H1 (cell line): ENCODE data around the gene CARD11.

ENCODE experiments used
- ATF2 ChIP-seq: IDR thresholded peaks from 2 replicates; pipeline ENCODE4 v1.6.1; 2012; ENCODE audit warnings: low read length, inconsistent platforms
- BACH1 ChIP-seq: IDR thresholded peaks from 2 replicates; pipeline ENCODE4 v1.6.1; 2012; ENCODE audit warnings: low read length, improper control_type of control experiment
- BRCA1 ChIP-seq: IDR thresholded peaks from 2 replicates; pipeline ENCODE4 v1.6.1; 2012; ENCODE audit warnings: low read depth, low read length, improper control_type of control experiment
- CTCF ChIP-seq, 3 experiments: IDR thresholded peaks; 1 replicate in 2 of 3; 2 replicates in 1 of 3; pipeline versions ENCODE4 v1.5.1 to v1.6.1; 2011; ENCODE audit warnings: low read length in 3 of 3, mild to moderate bottlenecking in 3 of 3, inconsistent platforms in 2 of 3, low read depth in 1 of 3, moderate library complexity in 1 of 3; ENCODE audit not compliant: insufficient read depth in 1 of 3; ENCODE audit errors: control extremely low read depth in 1 of 3
- GABPA ChIP-seq: IDR thresholded peaks from 2 replicates; pipeline ENCODE4 v1.6.1; 2011; ENCODE audit warnings: mild to moderate bottlenecking, low read length, moderate library complexity, borderline replicate concordance; ENCODE audit not compliant: insufficient read depth
- GTF2F1 ChIP-seq: IDR thresholded peaks from 2 replicates; pipeline ENCODE4 v1.6.1; 2012; ENCODE audit warnings: low read depth, low read length, improper control_type of control experiment, borderline replicate concordance
- NRF1 ChIP-seq: IDR thresholded peaks from 2 replicates; pipeline ENCODE4 v1.6.1; 2011; ENCODE audit warnings: mild to moderate bottlenecking, low read depth, low read length, improper control_type of control experiment
- PHF8 ChIP-seq: fragments of 200-600 bp; sonication (generic); conservative IDR thresholded peaks from 2 replicates; pipeline ENCODE4 v1.7.1; 2012; ENCODE audit warnings: low read depth, mild to moderate bottlenecking, inconsistent platforms, low read length, moderate library complexity
- POLR2A ChIP-seq, 2 experiments: IDR thresholded peaks; 1 replicate in 1 of 2; 2 replicates in 1 of 2; pipeline ENCODE4 v1.6.1; 2011; ENCODE audit warnings: low read depth in 2 of 2, low read length in 2 of 2, mild to moderate bottlenecking in 2 of 2; ENCODE audit errors: control extremely low read depth in 1 of 2
- POLR2AphosphoS5 ChIP-seq: IDR thresholded peaks from 2 replicates; pipeline ENCODE4 v1.6.1; 2011; ENCODE audit warnings: low read depth, low read length
- RAD21 ChIP-seq, 2 experiments: IDR thresholded peaks in 1 of 2; conservative IDR thresholded peaks in 1 of 2; 2 replicates each; pipeline ENCODE4 v1.6.1; 2011; ENCODE audit warnings: low read depth in 2 of 2, low read length in 2 of 2, improper control_type of control experiment in 1 of 2, inconsistent platforms in 1 of 2, mild to moderate bottlenecking in 1 of 2, moderate library complexity in 1 of 2
- RXRA ChIP-seq: IDR thresholded peaks from 2 replicates; pipeline ENCODE4 v1.6.1; 2011; ENCODE audit warnings: low read depth, mild to moderate bottlenecking, low read length, moderate library complexity; ENCODE audit not compliant: insufficient read depth
- SIN3A ChIP-seq, 2 experiments: IDR thresholded peaks in 1 of 2; conservative IDR thresholded peaks in 1 of 2; 2 replicates each; pipeline ENCODE4 v1.6.1; 2011 to 2012; ENCODE audit warnings: low read length in 2 of 2, improper control_type of control experiment in 1 of 2, low read depth in 1 of 2, mild to moderate bottlenecking in 1 of 2
- TAF1 ChIP-seq: IDR thresholded peaks from 2 replicates; pipeline ENCODE4 v1.6.1; 2011; ENCODE audit warnings: mild to moderate bottlenecking, low read depth, low read length

- TF ChIP-seq ATF2, result no peak
- no peak for TF ChIP-seq TAF1
- no peak for TF ChIP-seq POLR2AphosphoS5
- TF ChIP-seq CTCF (IDR thresholded peaks at IDR 0.05; ENCODE audit: control extremely low read depth in 1 of 3, insufficient read depth in 1 of 3, low read depth in 1 of 3, low read length in 3 of 3), result no peak
- TF ChIP-seq GTF2F1, result no peak
- no peak for TF ChIP-seq BRCA1
- TF ChIP-seq POLR2A (IDR thresholded peaks at IDR 0.05; ENCODE audit: control extremely low read depth in 1 of 2, low read depth in 2 of 2, low read length in 2 of 2), result no peak
- TF ChIP-seq RAD21 (IDR thresholded peaks at IDR 0.05 in 1 of 2, conservative IDR thresholded peaks at IDR 0.05 in 1 of 2; ENCODE audit: low read depth in 2 of 2, low read length in 2 of 2), result no peak
- TF ChIP-seq PHF8, result no peak
- TF ChIP-seq SIN3A (conservative IDR thresholded peaks at IDR 0.05 in 1 of 2, IDR thresholded peaks at IDR 0.05 in 1 of 2; ENCODE audit: low read depth in 1 of 2, low read length in 2 of 2), result no peak
- TF ChIP-seq NRF1, result no peak
- no peak for TF ChIP-seq BACH1
- TF ChIP-seq RXRA, result no peak
- no peak for TF ChIP-seq GABPA
These were observed 52.7 kb downstream of the CARD11 start for GRCh38 chr7:2990949-2991470.
